Measurements from ENCODE around the gene FAM20A. TPM values are rescaled to one million over a fixed set of nuclear protein-coding genes. Genes with fewer than 3 reads are reported as not detected.

Gene FAM20A
- total RNA-seq, 1 experiment from 2014 or later: 1.3 TPM

DNA sequence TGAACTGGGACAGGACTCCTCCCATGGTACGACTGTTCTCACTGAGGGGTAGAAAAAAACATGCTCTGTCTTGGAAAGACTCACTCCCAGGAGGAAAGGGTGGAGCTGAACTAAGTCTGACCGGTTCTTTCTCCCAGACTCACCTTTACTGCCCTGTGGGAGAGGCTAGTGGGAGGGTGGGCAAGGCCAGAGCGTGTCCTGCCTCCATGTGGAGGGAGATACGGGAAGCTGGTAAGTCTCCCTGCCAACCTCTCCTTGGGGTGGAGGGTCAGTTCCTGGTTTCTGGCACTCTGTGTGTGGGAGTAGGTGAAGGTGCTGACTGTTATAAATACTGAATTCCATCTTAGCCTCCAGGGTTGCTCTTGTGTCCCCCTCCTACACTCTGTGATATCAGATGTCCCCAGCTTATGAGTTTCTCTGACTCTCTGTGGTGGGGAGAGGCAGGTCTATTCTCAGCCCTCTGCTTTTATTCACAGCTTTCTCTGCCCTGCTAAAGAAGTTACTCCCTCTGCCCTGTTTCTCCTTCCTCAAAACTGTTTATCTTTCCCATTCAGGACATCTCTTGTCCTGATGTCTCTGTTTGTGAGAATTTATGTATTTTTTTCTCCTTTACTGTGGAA, 26.9 kb upstream of the FAM20A start:
- Mint-ChIP-seq H3K4me1 (ENCODE audit: low read depth, unreplicated experiment) (peaks cover 9% of the 10 kb centered on the region), H3K27ac (ENCODE audit: unreplicated experiment) (no peak overlapping the region), H3K9me3 (ENCODE audit: low read depth, unreplicated experiment) (no peaks in the 10 kb centered on the region), H3K4me3 (ENCODE audit: low read depth, unreplicated experiment) (no peak overlapping the region), H3K27me3 (ENCODE audit: unreplicated experiment) (no peaks in the 10 kb centered on the region), H3K36me3 (ENCODE audit: insufficient read depth, unreplicated experiment) (no peaks in the 10 kb centered on the region)
- TF ChIP-seq, protein P1, sequence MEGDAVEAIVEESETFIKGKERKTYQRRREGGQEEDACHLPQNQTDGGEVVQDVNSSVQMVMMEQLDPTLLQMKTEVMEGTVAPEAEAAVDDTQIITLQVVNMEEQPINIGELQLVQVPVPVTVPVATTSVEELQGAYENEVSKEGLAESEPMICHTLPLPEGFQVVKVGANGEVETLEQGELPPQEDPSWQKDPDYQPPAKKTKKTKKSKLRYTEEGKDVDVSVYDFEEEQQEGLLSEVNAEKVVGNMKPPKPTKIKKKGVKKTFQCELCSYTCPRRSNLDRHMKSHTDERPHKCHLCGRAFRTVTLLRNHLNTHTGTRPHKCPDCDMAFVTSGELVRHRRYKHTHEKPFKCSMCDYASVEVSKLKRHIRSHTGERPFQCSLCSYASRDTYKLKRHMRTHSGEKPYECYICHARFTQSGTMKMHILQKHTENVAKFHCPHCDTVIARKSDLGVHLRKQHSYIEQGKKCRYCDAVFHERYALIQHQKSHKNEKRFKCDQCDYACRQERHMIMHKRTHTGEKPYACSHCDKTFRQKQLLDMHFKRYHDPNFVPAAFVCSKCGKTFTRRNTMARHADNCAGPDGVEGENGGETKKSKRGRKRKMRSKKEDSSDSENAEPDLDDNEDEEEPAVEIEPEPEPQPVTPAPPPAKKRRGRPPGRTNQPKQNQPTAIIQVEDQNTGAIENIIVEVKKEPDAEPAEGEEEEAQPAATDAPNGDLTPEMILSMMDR (IDR thresholded peaks at IDR 0.05; ENCODE audit: unreplicated experiment): no peak
- CTCF ChIA-PET: no interaction called here
- intact Hi-C loops (cut with micrococcal nuclease; ENCODE audit: unreplicated experiment): no loop called here
- DNase-seq: peak; percentile 19
- no TSS peak for BruUV-seq (replicated peaks)

DNA sequence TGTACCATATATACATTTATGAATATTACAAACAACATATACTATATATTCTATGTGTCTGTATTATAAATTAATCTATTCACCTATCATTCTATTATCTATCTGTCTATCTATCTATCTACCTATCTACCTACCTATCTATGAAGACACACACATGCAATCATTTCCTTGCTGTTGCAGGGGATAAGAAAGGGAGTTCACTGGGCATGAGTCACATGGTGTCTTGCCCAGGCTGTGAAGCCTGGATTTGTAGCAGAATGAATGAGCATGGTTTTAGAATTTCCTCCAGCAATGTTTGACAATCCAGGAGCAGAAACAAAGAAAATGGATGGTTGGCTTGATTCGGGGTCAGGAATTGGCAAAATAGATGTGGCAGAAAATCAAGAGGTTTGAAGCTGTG, 23.2 kb upstream of the FAM20A start:
- Mint-ChIP-seq H3K9me3 (ENCODE audit: low read depth, unreplicated experiment) (peaks cover 4% of the 10 kb centered on the region), H3K36me3 (ENCODE audit: insufficient read depth, unreplicated experiment) (no peaks in the 10 kb centered on the region), H3K4me1 (ENCODE audit: low read depth, unreplicated experiment) (peaks cover 9% of the 10 kb centered on the region), H3K27me3 (ENCODE audit: unreplicated experiment) (peaks cover 12% of the 10 kb centered on the region), H3K4me3 (ENCODE audit: low read depth, unreplicated experiment) (no peak overlapping the region), H3K27ac (ENCODE audit: unreplicated experiment) (no peak overlapping the region)
- CTCF ChIA-PET: interaction anchor here (0.9 kb wide), 1 partner anchor 90 kb away, joined by 5 read pairs; no protein-coding TSS in a partner anchor
- intact Hi-C loops (cut with micrococcal nuclease; ENCODE audit: unreplicated experiment): no loop called here
- TF ChIP-seq, protein P1 (IDR thresholded peaks at IDR 0.05; ENCODE audit: unreplicated experiment): no peak
- BruUV-seq (replicated peaks): no TSS peak
- DNase-seq: no peak

DNA sequence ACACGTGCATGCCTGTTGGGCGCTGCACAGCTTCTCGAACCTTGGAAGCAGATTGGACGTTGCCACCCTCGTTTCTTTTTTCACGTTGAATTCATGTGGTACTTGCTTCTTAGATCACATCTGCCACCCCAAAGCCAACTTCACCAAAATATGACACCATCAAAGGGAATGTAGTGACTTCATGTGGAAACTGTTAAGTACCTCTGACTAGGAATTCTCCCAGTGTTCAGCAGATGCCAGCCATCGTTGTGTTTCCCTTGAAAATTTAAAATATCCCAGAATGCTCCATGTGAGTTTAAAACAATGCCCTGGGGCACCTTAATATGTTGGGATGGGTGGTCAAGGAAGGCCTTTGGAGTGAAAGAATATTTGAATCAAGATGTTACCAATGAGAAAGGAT, 22.6 kb upstream of the FAM20A start:
- CTCF ChIA-PET: no interaction called here
- BruUV-seq (replicated peaks): no TSS peak
- no peak overlapping the region for H3K4me3 Mint-ChIP-seq (ENCODE audit: low read depth, unreplicated experiment)

DNA sequence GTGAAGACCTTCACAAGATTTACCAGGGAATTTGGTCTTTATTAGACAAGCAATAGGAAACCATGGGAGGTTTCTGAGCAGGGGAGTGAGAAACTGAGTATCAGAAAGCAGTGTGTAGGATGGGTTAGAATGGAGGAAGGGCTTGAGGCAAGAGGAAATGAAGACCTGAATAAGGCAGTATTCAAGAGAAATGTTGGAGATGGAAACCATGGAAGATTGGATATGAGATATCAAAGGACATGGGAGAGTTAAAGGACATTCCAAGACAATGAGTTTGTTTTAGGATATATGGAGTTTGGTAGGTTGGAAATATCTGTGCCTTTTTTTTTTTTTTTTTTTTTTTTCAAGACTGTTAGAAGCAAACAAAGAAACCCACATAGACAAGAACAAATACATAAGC, 21.3 kb upstream of the FAM20A start:
- Mint-ChIP-seq H3K4me1 (ENCODE audit: low read depth, unreplicated experiment) (peaks cover 3% of the 10 kb centered on the region), H3K27me3 (ENCODE audit: unreplicated experiment) (peaks cover 29% of the 10 kb centered on the region), H3K4me3 (ENCODE audit: low read depth, unreplicated experiment) (no peak overlapping the region), H3K36me3 (ENCODE audit: insufficient read depth, unreplicated experiment) (no peaks in the 10 kb centered on the region), H3K27ac (ENCODE audit: unreplicated experiment) (no peak overlapping the region), H3K9me3 (ENCODE audit: low read depth, unreplicated experiment) (peaks cover 4% of the 10 kb centered on the region)
- intact Hi-C loops (cut with micrococcal nuclease; ENCODE audit: unreplicated experiment): no loop called here
- DNase-seq: no peak
- TF ChIP-seq, protein P1 (IDR thresholded peaks at IDR 0.05; ENCODE audit: unreplicated experiment): no peak
- BruUV-seq (replicated peaks): no TSS peak
- CTCF ChIA-PET: interaction anchor here (0.6 to 0.7 kb wide), 2 partner anchors 11 to 89 kb away, joined by 3 to 6 read pairs; no protein-coding TSS in a partner anchor

More for the DNA sequence above, 22.6 kb upstream of the FAM20A start:
- peaks cover 4% of the 10 kb centered on the region for H3K9me3 Mint-ChIP-seq (ENCODE audit: low read depth, unreplicated experiment)
- TF ChIP-seq, protein P1 (IDR thresholded peaks at IDR 0.05; ENCODE audit: unreplicated experiment): no peak
- no peak for DNase-seq
- peaks cover 9% of the 10 kb centered on the region for H3K4me1 Mint-ChIP-seq (ENCODE audit: low read depth, unreplicated experiment)
- intact Hi-C loops (cut with micrococcal nuclease; ENCODE audit: unreplicated experiment): no loop called here
- H3K27ac Mint-ChIP-seq (ENCODE audit: unreplicated experiment): no peak overlapping the region
- H3K27me3 Mint-ChIP-seq (ENCODE audit: unreplicated experiment): peaks cover 17% of the 10 kb centered on the region
- no peaks in the 10 kb centered on the region for H3K36me3 Mint-ChIP-seq (ENCODE audit: insufficient read depth, unreplicated experiment)
